Immature natural killer cell (primary cell): ENCODE results near the gene SPATA24. TPM values are rescaled to one million over a fixed set of nuclear protein-coding genes. Genes with fewer than 3 reads are reported as not detected.
A peak's percentile ranks its signal among the peaks of the same experiment; 100 is the strongest.

ENCODE experiments used
- DNase-seq, 3 donors: peaks; one replicate each; pipeline ENCODE4 v3.0.0; 2022; ENCODE audit warnings: mixed read lengths in 1 of 3
- H3K27ac Mint-ChIP-seq, 6 donors: one replicate each; pipeline ENCODE4 v1.8.0; 2020; ENCODE audit warnings: mixed read lengths in 6 of 6, mild to moderate bottlenecking in 5 of 6, inconsistent platforms in 4 of 6, moderate library complexity in 3 of 6
- H3K27me3 Mint-ChIP-seq, 3 donors: one replicate each; pipeline ENCODE4 v1.8.0; 2020 to 2021; ENCODE audit warnings: low read depth in 3 of 3, mild to moderate bottlenecking in 3 of 3, mixed read lengths in 3 of 3, moderate library complexity in 3 of 3, inconsistent platforms in 1 of 3
- H3K36me3 Mint-ChIP-seq, 3 donors: one replicate each; pipeline ENCODE4 v1.8.0; 2020; ENCODE audit warnings: mixed read lengths in 3 of 3, inconsistent platforms in 2 of 3, mild to moderate bottlenecking in 2 of 3
- H3K4me1 Mint-ChIP-seq, 2 donors: one replicate each; pipeline ENCODE4 v1.8.0; 2020; ENCODE audit warnings: inconsistent platforms in 2 of 2, mild to moderate bottlenecking in 2 of 2, mixed read lengths in 2 of 2, moderate library complexity in 1 of 2
- H3K4me3 Mint-ChIP-seq, 5 donors: one replicate each; pipeline ENCODE4 v1.8.0; 2020; ENCODE audit warnings: mild to moderate bottlenecking in 5 of 5, mixed read lengths in 5 of 5, inconsistent platforms in 3 of 5, moderate library complexity in 3 of 5
- H3K9me3 Mint-ChIP-seq, 6 donors: one replicate each; pipeline ENCODE4 v1.8.0; 2020; ENCODE audit warnings: mild to moderate bottlenecking in 6 of 6, mixed read lengths in 6 of 6, inconsistent platforms in 4 of 6, moderate library complexity in 3 of 6
- polyA plus RNA-seq, 3 donors: library from polyadenylated mRNA; unstranded; fragments of 300-500 nt; fragmentation: Illumina TruSeq; gene quantifications; one replicate each; pipeline ENCODE4 v1.2.3, GENCODE V29; 2021

The SPATA24 gene
- polyA plus RNA-seq, 3 donors from 2014 or later, result 4.5 to 5.6 TPM; not detected in 1

GRCh38 chr5:139430015-139430414, 26.1 kb upstream of the SPATA24 start:
- Mint-ChIP-seq H3K27me3 (no peaks in the 10 kb centered on the region), H3K36me3 (peaks cover 6 to 26% (median 19%) of the 10 kb centered on the region in 3 donors), H3K27ac (no peak overlapping the region), H3K4me3 (no peak overlapping the region), H3K4me1 (no peaks in the 10 kb centered on the region), H3K9me3 (no peaks in the 10 kb centered on the region)
- no peak for DNase-seq

GRCh38 chr5:139426203-139426885, 22.5 kb upstream of the SPATA24 start:
- Mint-ChIP-seq H3K4me3 (no peak overlapping the region), H3K36me3 (peaks cover 12 to 40% (median 31%) of the 10 kb centered on the region in 3 donors), H3K27me3 (no peaks in the 10 kb centered on the region), H3K9me3 (no peaks in the 10 kb centered on the region), H3K4me1 (peaks cover 4 to 7% of the 10 kb centered on the region in 2 donors), H3K27ac (no peak overlapping the region)
- no peak for DNase-seq

- Mint-ChIP-seq H3K9me3 (no peaks in the 10 kb centered on the region), H3K27ac (no peak overlapping the region), H3K4me3 (no peak overlapping the region), H3K4me1 (peaks cover 4 to 7% of the 10 kb centered on the region in 2 donors), H3K27me3 (no peaks in the 10 kb centered on the region), H3K36me3 (peaks cover 12 to 40% (median 27%) of the 10 kb centered on the region in 3 donors)
- no peak for DNase-seq
Observed at GRCh38 chr5:139425497-139425896, 21.6 kb upstream of the SPATA24 start.

GRCh38 chr5:139422307-139422893, 18.5 kb upstream of the SPATA24 start:
- H3K27ac Mint-ChIP-seq, result peak overlapping the region in 1 of 6 donors; percentile 77
- DNase-seq, result peak; percentile 69 to 77 (median 71)
- H3K9me3 Mint-ChIP-seq, result no peaks in the 10 kb centered on the region
- H3K4me1 Mint-ChIP-seq, result peaks cover 4 to 7% of the 10 kb centered on the region in 2 donors
- H3K4me3 Mint-ChIP-seq, result no peak overlapping the region
- peaks cover 12 to 45% (median 30%) of the 10 kb centered on the region in 3 donors for H3K36me3 Mint-ChIP-seq
- no peaks in the 10 kb centered on the region for H3K27me3 Mint-ChIP-seq

GRCh38 chr5:139419226-139420192, 15.6 kb upstream of the SPATA24 start:
- no peak overlapping the region for H3K4me3 Mint-ChIP-seq
- no peaks in the 10 kb centered on the region for H3K9me3 Mint-ChIP-seq
- DNase-seq, result no peak
- H3K27me3 Mint-ChIP-seq, result no peaks in the 10 kb centered on the region
- peak overlapping the region in 2 of 6 donors; percentile 22 to 58 for H3K27ac Mint-ChIP-seq
- H3K4me1 Mint-ChIP-seq, result peaks cover 4 to 7% of the 10 kb centered on the region in 2 donors
- peaks cover 5 to 31% (median 27%) of the 10 kb centered on the region in 3 donors for H3K36me3 Mint-ChIP-seq

- no peak overlapping the region for H3K4me3 Mint-ChIP-seq
- no peaks in the 10 kb centered on the region for H3K27me3 Mint-ChIP-seq
- peaks cover 5 to 29% (median 21%) of the 10 kb centered on the region in 3 donors for H3K36me3 Mint-ChIP-seq
- DNase-seq, result no peak
- no peaks in the 10 kb centered on the region for H3K9me3 Mint-ChIP-seq
- peaks cover 4 to 7% of the 10 kb centered on the region in 2 donors for H3K4me1 Mint-ChIP-seq
- no peak overlapping the region for H3K27ac Mint-ChIP-seq
Observed at GRCh38 chr5:139418793-139419192, 14.9 kb upstream of the SPATA24 start.

GRCh38 chr5:139417214-139417613, 13.3 kb upstream of the SPATA24 start:
- H3K4me3 Mint-ChIP-seq, result no peak overlapping the region
- no peaks in the 10 kb centered on the region for H3K9me3 Mint-ChIP-seq
- H3K27ac Mint-ChIP-seq, result no peak overlapping the region
- H3K4me1 Mint-ChIP-seq, result peaks cover under 1 to 3% of the 10 kb centered on the region in 2 donors
- H3K36me3 Mint-ChIP-seq, result peaks cover 2 to 28% (median 19%) of the 10 kb centered on the region in 3 donors
- no peaks in the 10 kb centered on the region for H3K27me3 Mint-ChIP-seq
- no peak for DNase-seq

- no peak overlapping the region for H3K4me3 Mint-ChIP-seq
- no peak for DNase-seq
- no peaks in the 10 kb centered on the region for H3K27me3 Mint-ChIP-seq
- H3K9me3 Mint-ChIP-seq, result no peaks in the 10 kb centered on the region
- no peak overlapping the region for H3K27ac Mint-ChIP-seq
- peaks cover 0 to 26% (median 17%) of the 10 kb centered on the region in 3 donors for H3K36me3 Mint-ChIP-seq
- H3K4me1 Mint-ChIP-seq, result no peaks in the 10 kb centered on the region
Observed at GRCh38 chr5:139416651-139417050, 12.8 kb upstream of the SPATA24 start.

- Mint-ChIP-seq H3K4me3 (no peak overlapping the region), H3K27ac (no peak overlapping the region), H3K36me3 (peaks cover 0 to 26% (median 17%) of the 10 kb centered on the region in 3 donors), H3K27me3 (no peaks in the 10 kb centered on the region), H3K4me1 (no peaks in the 10 kb centered on the region), H3K9me3 (no peaks in the 10 kb centered on the region)
- no peak for DNase-seq
Observed at GRCh38 chr5:139415869-139416268, 12.0 kb upstream of the SPATA24 start.

- H3K27ac Mint-ChIP-seq, result no peak overlapping the region
- H3K4me1 Mint-ChIP-seq, result no peaks in the 10 kb centered on the region
- no peaks in the 10 kb centered on the region for H3K9me3 Mint-ChIP-seq
- peaks cover 0 to 26% (median 17%) of the 10 kb centered on the region in 3 donors for H3K36me3 Mint-ChIP-seq
- H3K27me3 Mint-ChIP-seq, result no peaks in the 10 kb centered on the region
- H3K4me3 Mint-ChIP-seq, result no peak overlapping the region
- no peak for DNase-seq
Observed at GRCh38 chr5:139415221-139415861, 11.5 kb upstream of the SPATA24 start.

GRCh38 chr5:139414581-139415130, 10.8 kb upstream of the SPATA24 start:
- DNase-seq, result no peak
- Mint-ChIP-seq H3K4me3 (no peak overlapping the region), H3K27ac (no peak overlapping the region), H3K4me1 (no peaks in the 10 kb centered on the region), H3K9me3 (no peaks in the 10 kb centered on the region), H3K36me3 (peaks cover 0 to 23% (median 17%) of the 10 kb centered on the region in 3 donors), H3K27me3 (no peaks in the 10 kb centered on the region)

- Mint-ChIP-seq H3K27me3 (no peaks in the 10 kb centered on the region), H3K36me3 (peaks cover 0 to 19% (median 16%) of the 10 kb centered on the region in 3 donors), H3K9me3 (no peaks in the 10 kb centered on the region), H3K27ac (no peak overlapping the region), H3K4me1 (no peaks in the 10 kb centered on the region), H3K4me3 (no peak overlapping the region)
- no peak for DNase-seq
Observed at GRCh38 chr5:139413963-139414362, 10.1 kb upstream of the SPATA24 start.

GRCh38 chr5:139413153-139413552, 9.3 kb upstream of the SPATA24 start:
- Mint-ChIP-seq H3K4me1 (no peaks in the 10 kb centered on the region), H3K9me3 (no peaks in the 10 kb centered on the region), H3K27me3 (no peaks in the 10 kb centered on the region), H3K27ac (no peak overlapping the region), H3K36me3 (peaks cover 0 to 13% (median 9%) of the 10 kb centered on the region in 3 donors), H3K4me3 (no peak overlapping the region)
- no peak for DNase-seq
